ENCODE data around the gene CAMK1G. TPM values are rescaled to one million over a fixed set of nuclear protein-coding genes. Genes with fewer than 3 reads are reported as not detected.

CAMK1G gene
- total and polyA plus RNA-seq, 8 donors, result 0.29 to 9.9 (median 8.2) TPM

DNA sequence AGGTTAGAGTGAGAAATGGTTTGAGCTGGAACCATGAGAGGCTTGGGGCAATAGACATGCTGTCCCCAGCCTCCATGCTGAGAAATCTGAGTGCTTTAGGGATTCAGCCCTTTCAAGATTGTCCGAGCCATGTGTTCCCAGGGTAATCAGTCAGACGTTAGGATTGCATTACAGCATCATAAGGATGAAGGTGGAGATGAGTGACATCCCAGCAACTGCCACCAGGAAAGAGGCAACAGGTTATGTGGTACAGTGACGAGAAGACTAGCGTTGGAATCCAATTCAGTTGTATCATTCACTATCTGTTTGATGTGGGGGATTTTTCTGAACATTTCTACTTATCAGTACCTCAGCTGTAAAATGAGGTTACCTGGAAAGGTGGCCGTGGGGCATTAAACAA, 1.7 kb downstream of the CAMK1G start:
- H3K36me3 ChIP-seq, result no peaks in the 10 kb centered on the region
- peaks cover 14 to 76% of the 10 kb centered on the region in 2 donors for H3K27me3 ChIP-seq
- TF ChIP-seq, protein P1, sequence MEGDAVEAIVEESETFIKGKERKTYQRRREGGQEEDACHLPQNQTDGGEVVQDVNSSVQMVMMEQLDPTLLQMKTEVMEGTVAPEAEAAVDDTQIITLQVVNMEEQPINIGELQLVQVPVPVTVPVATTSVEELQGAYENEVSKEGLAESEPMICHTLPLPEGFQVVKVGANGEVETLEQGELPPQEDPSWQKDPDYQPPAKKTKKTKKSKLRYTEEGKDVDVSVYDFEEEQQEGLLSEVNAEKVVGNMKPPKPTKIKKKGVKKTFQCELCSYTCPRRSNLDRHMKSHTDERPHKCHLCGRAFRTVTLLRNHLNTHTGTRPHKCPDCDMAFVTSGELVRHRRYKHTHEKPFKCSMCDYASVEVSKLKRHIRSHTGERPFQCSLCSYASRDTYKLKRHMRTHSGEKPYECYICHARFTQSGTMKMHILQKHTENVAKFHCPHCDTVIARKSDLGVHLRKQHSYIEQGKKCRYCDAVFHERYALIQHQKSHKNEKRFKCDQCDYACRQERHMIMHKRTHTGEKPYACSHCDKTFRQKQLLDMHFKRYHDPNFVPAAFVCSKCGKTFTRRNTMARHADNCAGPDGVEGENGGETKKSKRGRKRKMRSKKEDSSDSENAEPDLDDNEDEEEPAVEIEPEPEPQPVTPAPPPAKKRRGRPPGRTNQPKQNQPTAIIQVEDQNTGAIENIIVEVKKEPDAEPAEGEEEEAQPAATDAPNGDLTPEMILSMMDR (IDR thresholded peaks at IDR 0.05), result no peak
- H3K27ac ChIP-seq, result no peak overlapping the region
- intact Hi-C loops (cut with DNase I), result no loop called here
- no peaks in the 10 kb centered on the region for H3K9me3 ChIP-seq
- H3K4me1 ChIP-seq, result peaks cover 0 to 3% of the 10 kb centered on the region in 2 donors
- DNase-seq (no peak), ATAC-seq (no peak)
- H3K4me3 ChIP-seq, result no peak overlapping the region

GRCh38 chr1:209585672-209586071, 2.2 kb downstream of the CAMK1G start:
- ATAC-seq (peak; percentile 88), DNase-seq (peak; percentile 53 to 85 (median 77))
- TF ChIP-seq, protein P1 (IDR thresholded peaks at IDR 0.05), result no peak
- Histone ChIP-seq H3K4me1 (peaks cover 0 to 3% of the 10 kb centered on the region in 2 donors), H3K27ac (no peak overlapping the region), H3K4me3 (no peak overlapping the region), H3K27me3 (peaks cover 14 to 78% of the 10 kb centered on the region in 2 donors), H3K9me3 (no peaks in the 10 kb centered on the region), H3K36me3 (no peaks in the 10 kb centered on the region)
- intact Hi-C loops (cut with DNase I), result no loop called here

- intact Hi-C loops (cut with DNase I), result no loop called here
- TF ChIP-seq, protein P1 (IDR thresholded peaks at IDR 0.05), result no peak
- no peak overlapping the region for H3K27ac ChIP-seq
- peaks cover 0 to 3% of the 10 kb centered on the region in 2 donors for H3K4me1 ChIP-seq
- no peak overlapping the region for H3K4me3 ChIP-seq
- H3K9me3 ChIP-seq, result no peaks in the 10 kb centered on the region
- peaks cover 14 to 78% of the 10 kb centered on the region in 2 donors for H3K27me3 ChIP-seq
- DNase-seq (peak in 1 of 4 donors; percentile 24), ATAC-seq (no peak)
- no peaks in the 10 kb centered on the region for H3K36me3 ChIP-seq
Observed at GRCh38 chr1:209586221-209586740, 2.8 kb downstream of the CAMK1G start.

GRCh38 chr1:209587789-209588188, 4.3 kb downstream of the CAMK1G start:
- peaks cover 11 to 64% of the 10 kb centered on the region in 2 donors for H3K27me3 ChIP-seq
- intact Hi-C loops (cut with DNase I), result no loop called here
- H3K9me3 ChIP-seq, result no peaks in the 10 kb centered on the region
- no peak for ATAC-seq
- TF ChIP-seq, protein P1 (IDR thresholded peaks at IDR 0.05), result no peak
- H3K36me3 ChIP-seq, result no peaks in the 10 kb centered on the region
- peaks cover 0 to 3% of the 10 kb centered on the region in 2 donors for H3K4me1 ChIP-seq
- no peak overlapping the region for H3K27ac ChIP-seq
- H3K4me3 ChIP-seq, result no peak overlapping the region
- DNase-seq, result no peak

GRCh38 chr1:209589440-209589839, 5.9 kb downstream of the CAMK1G start:
- DNase-seq, result no peak
- H3K27me3 ChIP-seq, result peaks cover 3 to 47% of the 10 kb centered on the region in 2 donors
- no peak overlapping the region for H3K4me3 ChIP-seq
- H3K36me3 ChIP-seq, result no peaks in the 10 kb centered on the region
- intact Hi-C loops (cut with DNase I), result no loop called here
- no peaks in the 10 kb centered on the region for H3K9me3 ChIP-seq
- peaks cover 0 to 3% of the 10 kb centered on the region in 2 donors for H3K4me1 ChIP-seq
- TF ChIP-seq, protein P1 (IDR thresholded peaks at IDR 0.05), result no peak
- no peak overlapping the region for H3K27ac ChIP-seq
- ATAC-seq, result no peak
